ENCODE results near the gene AKAP8L.

Gene AKAP8L

GRCh38 chr19:15444505-15445226 lies 25.9 kb upstream of the AKAP8L start:
- TF ChIP-seq CTCF (IDR thresholded peaks at IDR 0.05; ENCODE audit: low read depth, low read length) (no peak), MYC (IDR thresholded peaks at IDR 0.05; ENCODE audit: low read depth, low read length) (no peak)
- DNase-seq (ENCODE audit: low read depth), result no peak
- H3K4me3 ChIP-seq (ENCODE audit: low read depth, low read length), result no peak overlapping the region

- DNase-seq (ENCODE audit: low read depth), result no peak
Measured at GRCh38 chr19:15443838-15444237, 25.1 kb upstream of the AKAP8L start.

GRCh38 chr19:15443325-15443724 lies 24.5 kb upstream of the AKAP8L start:
- no peak overlapping the region for H3K4me3 ChIP-seq (ENCODE audit: low read depth, low read length)
- no peak for TF ChIP-seq MAX (IDR thresholded peaks at IDR 0.05; ENCODE audit: low read depth, low read length)
- no peak for TF ChIP-seq POLR2A (IDR thresholded peaks at IDR 0.05; ENCODE audit: extremely low read depth, insufficient read length)
- no peak for TF ChIP-seq MYC (IDR thresholded peaks at IDR 0.05; ENCODE audit: low read depth, low read length)
- TF ChIP-seq CTCF (IDR thresholded peaks at IDR 0.05; ENCODE audit: low read depth, low read length), result no peak
- DNase-seq (ENCODE audit: low read depth), result no peak

More at GRCh38 chr19:15443838-15444237, 25.1 kb upstream of the AKAP8L start:
- TF ChIP-seq MYC (IDR thresholded peaks at IDR 0.05; ENCODE audit: low read depth, low read length), result no peak
- no peak for TF ChIP-seq MAX (IDR thresholded peaks at IDR 0.05; ENCODE audit: low read depth, low read length)
- no peak for TF ChIP-seq CTCF (IDR thresholded peaks at IDR 0.05; ENCODE audit: low read depth, low read length)
- TF ChIP-seq POLR2A (IDR thresholded peaks at IDR 0.05; ENCODE audit: extremely low read depth, insufficient read length), result no peak
- no peak overlapping the region for H3K4me3 ChIP-seq (ENCODE audit: low read depth, low read length)

- no peak overlapping the region for H3K4me3 ChIP-seq (ENCODE audit: low read depth, low read length)
- no peak for DNase-seq (ENCODE audit: low read depth)
- TF ChIP-seq POLR2A (IDR thresholded peaks at IDR 0.05; ENCODE audit: extremely low read depth, insufficient read length) (no peak), MAX (IDR thresholded peaks at IDR 0.05; ENCODE audit: low read depth, low read length) (no peak), MYC (IDR thresholded peaks at IDR 0.05; ENCODE audit: low read depth, low read length) (no peak), CTCF (IDR thresholded peaks at IDR 0.05; ENCODE audit: low read depth, low read length) (no peak)
Measured at GRCh38 chr19:15442142-15442920, 23.5 kb upstream of the AKAP8L start.

- TF ChIP-seq MAX (IDR thresholded peaks at IDR 0.05; ENCODE audit: low read depth, low read length) (no peak), MYC (IDR thresholded peaks at IDR 0.05; ENCODE audit: low read depth, low read length) (no peak), CTCF (IDR thresholded peaks at IDR 0.05; ENCODE audit: low read depth, low read length) (no peak), POLR2A (IDR thresholded peaks at IDR 0.05; ENCODE audit: extremely low read depth, insufficient read length) (no peak)
- peak; percentile 35 for DNase-seq (ENCODE audit: low read depth)
Measured at GRCh38 chr19:15441317-15441716, 22.5 kb upstream of the AKAP8L start.

More at GRCh38 chr19:15441317-15441716, 22.5 kb upstream of the AKAP8L start:
- no peak overlapping the region for H3K4me3 ChIP-seq (ENCODE audit: low read depth, low read length)

Measured in NB4 (cell line).